GM18873 (cell line): Measurements from ENCODE around the gene MYBL2.

Experiments used
- ATAC-seq: cut with Tn5 transposase; IDR thresholded peaks from one replicate; pipeline ENCODE4 v1.9.1; 2021; ENCODE audit warnings: mild to moderate bottlenecking, moderate library complexity, moderate number of reproducible peaks; ENCODE audit not compliant: unreplicated experiment, low FRiP score

Gene MYBL2

DNA sequence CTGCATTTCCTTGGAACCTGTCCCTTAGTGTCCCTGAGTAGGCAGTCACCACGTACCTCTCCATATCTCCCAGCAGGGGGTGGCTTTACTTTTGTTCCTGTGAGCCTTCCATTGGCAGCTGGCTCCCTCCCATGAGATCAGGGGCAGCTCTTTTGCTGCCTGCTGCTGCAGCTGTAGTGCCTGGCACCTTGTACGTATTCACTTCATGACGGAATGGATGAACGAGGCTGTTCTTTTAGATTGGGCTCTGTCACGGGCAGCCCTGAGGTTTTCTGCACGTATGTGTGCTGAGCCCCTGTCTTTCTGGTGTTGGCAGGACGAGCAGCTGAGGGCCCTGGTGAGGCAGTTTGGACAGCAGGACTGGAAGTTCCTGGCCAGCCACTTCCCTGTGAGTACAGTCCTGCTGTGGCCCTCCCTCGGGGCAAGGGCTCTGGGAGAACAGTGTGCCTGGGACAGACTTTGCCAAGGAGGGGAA is 14.6 kb downstream of the MYBL2 start:
- no peak for ATAC-seq

DNA sequence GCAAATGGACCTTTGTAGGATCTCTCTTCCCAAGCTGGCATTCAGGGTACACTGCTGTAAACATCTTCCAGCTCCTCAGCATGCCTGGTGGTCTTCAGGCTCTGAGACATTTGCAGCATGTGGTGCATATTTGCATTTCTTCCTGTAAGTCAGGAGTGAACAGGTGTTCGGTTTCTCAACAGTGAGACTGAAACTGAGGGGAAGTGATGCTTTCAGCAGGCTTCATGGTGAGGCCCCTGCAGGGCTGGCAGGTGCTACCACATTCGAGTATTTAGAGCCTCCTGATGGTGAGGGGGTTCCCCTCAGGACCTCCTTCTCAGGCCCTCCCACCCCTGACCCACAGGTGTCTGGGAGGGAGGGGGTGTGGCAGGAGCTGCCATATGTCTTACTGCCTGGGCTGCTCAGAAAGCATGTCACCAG is 15.1 kb downstream of the MYBL2 start:
- ATAC-seq: peak; percentile 88

DNA sequence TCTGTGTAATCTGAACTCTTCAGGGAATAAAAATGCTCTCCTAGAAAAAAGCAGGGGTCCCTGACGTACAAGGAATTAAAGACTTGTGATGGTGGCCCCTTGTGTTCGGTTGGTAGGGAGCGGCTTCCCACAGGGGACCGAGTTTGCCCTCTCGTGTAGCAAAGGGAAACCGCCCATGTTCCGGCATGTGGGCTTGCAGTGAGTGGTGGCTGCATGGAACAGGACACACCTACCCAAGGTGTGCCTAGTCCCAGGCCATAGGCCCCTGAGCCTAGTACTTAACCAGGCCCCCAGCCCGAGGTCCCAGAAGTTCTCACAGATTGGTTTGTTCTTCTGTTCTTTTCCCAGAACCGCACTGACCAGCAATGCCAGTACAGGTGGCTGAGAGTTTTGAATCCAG is 15.5 kb downstream of the MYBL2 start:
- peak; percentile 29 for ATAC-seq

DNA sequence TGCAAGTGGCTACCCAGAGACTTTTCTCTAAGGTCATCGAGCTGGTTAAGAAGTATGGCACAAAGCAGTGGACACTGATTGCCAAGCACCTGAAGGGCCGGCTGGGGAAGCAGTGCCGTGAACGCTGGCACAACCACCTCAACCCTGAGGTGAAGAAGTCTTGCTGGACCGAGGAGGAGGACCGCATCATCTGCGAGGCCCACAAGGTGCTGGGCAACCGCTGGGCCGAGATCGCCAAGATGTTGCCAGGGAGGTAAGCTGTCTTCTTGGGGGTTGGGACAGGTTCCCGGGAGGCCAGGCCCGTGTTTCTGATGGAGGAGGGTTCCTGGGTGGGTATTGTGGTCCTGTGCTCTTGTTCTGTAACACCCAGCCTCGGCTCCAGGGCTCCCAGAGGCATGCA is 19.9 kb downstream of the MYBL2 start:
- ATAC-seq: no peak

DNA sequence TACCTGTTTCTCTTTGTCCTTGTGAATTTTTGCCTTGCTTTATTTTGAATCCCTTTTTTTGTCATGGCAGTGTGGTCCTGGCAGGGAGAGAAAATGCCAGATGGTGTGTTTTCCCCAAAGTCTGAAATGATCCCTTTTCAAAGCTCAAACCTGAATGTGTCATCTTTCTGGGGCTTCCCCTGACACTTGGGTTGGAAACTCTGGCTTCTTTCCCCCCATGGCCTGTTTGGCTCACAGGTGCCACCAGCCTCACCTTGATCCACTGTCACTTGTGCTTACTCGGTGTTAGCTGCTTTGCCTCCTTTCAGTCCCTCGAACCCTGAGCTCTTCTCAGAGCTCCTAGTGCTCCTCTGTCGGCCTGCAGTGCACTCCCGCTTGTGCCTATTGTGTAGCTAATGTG is 22.3 kb downstream of the MYBL2 start:
- no peak for ATAC-seq

DNA sequence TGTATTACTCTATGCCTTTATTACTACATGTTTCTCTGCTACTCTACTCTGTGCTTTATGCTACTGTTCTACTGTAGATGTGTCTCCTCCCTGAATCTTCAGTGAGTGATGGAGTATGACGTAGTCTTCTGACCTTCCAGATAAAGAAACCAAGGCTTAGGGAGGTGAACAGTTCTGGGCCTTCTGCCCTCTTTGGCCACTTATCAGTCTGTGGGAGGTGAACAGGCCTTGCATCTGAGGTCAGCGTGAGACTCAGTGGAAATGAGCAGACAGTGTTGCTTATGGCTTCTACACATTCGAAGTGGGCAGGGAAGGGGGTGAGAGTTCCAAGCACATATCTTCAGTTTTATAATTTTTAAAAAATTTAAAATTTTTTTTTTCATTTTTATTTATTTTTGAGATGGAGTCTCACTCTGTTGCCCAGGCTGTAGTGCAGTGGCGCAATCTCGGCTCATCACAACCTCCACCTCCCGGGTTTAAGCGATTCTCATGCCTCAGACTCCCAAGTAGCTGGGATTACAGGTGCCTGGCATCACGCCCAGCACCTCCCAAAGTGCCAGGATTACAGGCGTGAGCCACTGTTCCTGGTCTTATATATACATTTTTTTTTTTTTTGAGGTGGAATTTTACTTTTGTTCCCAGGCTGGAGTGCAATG is 24.2 kb downstream of the MYBL2 start:
- no peak for ATAC-seq

DNA sequence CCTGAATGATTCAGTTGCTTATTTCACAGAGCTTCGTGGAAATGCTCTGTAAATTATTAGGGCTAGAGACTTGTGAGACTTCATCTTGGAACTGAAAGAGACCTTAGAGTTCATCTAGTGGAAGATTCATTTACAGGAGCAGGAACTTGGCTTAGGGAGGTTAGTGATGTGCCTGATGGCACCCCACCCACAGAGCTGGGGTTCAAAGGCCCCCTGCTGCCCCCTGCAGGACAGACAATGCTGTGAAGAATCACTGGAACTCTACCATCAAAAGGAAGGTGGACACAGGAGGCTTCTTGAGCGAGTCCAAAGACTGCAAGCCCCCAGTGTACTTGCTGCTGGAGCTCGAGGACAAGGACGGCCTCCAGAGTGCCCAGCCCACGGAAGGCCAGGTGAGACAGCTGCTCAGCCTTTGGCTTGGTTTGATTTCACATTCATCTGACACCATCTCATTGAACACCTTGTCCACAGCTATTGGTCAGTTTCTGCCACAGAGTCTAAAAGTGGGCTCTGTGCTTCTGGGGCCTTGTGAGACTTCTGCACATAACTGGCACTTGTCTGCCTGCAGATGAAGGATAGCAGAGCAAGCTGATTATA is 25.1 kb downstream of the MYBL2 start:
- no peak for ATAC-seq

DNA sequence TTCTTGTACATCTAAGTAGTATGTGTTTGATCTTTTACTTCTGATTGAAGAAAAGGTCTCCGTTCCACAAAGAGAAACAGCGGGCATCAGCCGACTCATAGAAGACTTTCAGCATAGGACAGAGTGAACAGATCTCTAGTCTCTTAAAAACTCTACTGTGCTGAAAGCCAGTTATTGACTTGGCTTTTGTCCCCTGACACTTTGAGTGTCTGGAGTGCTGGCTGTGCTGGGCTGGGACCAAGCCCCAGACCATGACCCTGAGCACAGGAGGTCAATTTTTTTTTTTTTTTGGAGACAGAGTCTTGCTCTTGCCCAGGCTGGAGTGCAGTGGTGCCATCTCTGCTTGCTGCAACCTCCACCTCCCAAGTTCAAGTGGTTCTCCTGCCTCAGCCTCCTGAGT is 27.8 kb downstream of the MYBL2 start:
- ATAC-seq: no peak

DNA sequence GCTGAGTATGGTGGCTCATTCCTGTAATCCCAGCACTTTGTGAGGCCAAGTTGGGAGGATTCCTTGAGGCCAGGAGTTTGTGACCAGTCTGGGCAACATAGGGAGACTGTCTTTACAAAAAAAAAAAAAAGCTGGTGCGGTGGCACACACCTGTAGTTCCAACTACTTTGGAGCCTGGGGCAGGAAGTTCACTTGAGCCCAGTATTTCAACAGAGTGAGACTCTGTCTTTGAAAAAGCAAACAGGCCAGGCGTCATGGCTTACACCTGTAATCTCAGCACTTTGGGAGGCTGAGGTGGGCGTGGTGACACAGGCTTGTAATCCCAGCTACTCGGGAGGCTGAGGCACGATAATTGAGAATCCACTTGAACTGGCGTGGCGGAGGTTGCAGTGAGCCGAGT is 28.7 kb downstream of the MYBL2 start:
- no peak for ATAC-seq

DNA sequence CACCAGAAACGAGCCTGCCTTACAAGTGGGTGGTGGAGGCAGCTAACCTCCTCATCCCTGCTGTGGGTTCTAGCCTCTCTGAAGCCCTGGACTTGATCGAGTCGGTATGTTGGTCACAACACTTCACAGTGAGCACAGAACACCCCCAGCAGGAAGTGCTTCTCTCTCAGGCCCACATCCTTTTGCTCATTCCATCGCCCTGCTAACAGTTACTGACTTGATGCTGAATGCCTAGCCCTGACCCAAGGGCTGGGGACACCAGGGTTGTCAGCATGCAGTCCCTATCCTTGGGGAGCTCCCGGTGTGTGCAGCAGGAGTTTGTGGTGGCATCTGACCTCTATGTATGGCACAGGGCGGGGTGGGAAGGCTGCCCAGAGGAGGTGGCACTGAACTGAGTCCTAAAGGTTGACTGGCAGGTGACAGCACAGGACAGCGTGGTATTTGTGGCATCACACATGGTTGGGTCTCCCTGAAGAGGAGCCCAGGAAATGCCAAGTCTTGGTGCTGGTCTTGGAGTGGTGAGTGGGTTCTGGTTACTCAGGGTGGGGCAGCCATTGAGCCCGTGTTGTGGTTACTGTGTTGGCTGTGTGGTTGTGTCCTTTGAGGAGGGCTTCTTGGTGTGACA is 33.1 kb downstream of the MYBL2 start:
- ATAC-seq: no peak

DNA sequence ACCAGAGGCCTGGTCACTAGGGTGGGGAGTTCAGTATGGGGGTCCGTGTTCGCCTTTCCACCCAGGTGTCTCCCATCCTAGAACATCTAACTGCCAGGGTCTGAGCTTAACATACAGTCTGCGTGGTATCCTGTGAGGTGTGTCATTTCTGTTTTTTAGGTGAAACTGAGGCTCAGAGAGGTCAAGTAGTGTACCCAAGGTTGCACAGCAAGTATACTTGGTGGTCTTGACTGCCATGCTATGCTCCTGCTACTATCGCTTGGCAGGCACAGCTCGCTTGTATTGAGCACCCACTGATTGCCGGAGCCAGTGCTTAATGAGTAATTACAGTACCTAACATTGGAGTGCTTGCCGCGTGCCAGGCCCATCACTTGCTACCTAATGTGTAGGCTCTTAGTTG is 33.7 kb downstream of the MYBL2 start:
- ATAC-seq: no peak

DNA sequence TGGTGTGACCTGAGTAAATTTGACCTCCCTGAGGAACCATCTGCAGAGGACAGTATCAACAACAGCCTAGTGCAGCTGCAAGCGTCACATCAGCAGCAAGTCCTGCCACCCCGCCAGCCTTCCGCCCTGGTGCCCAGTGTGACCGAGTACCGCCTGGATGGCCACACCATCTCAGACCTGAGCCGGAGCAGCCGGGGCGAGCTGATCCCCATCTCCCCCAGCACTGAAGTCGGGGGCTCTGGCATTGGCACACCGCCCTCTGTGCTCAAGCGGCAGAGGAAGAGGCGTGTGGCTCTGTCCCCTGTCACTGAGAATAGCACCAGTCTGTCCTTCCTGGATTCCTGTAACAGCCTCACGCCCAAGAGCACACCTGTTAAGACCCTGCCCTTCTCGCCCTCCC is 35.6 kb downstream of the MYBL2 start:
- ATAC-seq: no peak

DNA sequence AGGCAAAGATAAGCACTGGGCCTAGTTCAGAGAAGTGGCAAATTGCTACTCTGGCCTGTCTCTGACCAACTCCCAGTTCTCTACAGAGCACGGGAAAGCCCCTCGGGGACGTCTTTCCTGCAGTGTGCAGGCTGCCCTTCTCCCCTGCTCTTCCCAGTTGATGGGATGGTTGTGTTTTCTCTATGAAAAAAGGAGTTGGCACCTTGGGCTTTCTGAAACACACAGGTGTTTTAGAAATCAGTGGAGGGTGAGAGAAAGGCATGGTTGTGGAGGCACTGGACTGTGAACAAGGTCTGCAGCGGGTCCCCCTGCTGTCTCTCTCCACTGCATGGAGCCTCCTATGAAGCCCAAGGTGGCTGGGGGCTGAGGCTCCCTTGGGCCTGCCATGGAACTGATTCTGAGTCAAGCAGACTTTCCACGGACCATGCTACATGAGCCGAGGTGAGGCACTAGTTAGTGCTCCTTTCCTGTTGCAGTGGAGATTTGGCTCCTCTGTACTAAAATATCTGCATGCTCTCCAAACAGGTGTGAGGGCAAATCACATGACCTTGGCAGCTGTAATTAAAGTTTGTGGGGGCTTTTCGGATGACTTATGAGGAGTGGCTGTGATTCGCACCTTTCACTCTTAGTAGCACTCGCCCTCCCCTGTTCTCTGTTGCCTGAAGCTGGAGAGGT is 43.6 kb downstream of the MYBL2 start:
- ATAC-seq: peak; percentile 58

DNA sequence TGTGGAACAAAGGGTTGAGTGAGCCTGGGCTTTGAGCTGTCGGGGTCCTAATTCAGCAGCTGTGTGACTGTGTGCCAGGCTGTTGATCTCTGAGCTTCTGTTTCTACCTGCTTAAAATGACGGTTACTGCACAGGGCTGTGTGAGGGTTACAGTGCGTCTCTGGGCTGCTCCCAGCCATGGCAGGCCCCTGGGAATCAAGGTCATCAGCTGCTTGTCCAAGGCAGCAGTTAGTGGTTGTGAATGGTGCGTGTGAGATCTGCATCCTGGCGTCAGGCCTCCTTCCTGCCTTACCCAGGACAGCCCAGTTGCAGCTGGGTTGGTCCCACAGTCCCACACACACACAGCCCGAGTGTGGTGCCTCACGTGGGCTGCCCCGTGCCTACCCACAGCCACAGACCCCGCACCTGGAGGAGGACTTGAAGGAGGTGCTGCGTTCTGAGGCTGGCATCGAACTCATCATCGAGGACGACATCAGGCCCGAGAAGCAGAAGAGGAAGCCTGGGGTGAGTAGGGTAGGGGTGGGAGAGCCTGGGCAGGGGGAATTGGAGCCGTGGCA is 44.3 kb downstream of the MYBL2 start:
- no peak for ATAC-seq

DNA sequence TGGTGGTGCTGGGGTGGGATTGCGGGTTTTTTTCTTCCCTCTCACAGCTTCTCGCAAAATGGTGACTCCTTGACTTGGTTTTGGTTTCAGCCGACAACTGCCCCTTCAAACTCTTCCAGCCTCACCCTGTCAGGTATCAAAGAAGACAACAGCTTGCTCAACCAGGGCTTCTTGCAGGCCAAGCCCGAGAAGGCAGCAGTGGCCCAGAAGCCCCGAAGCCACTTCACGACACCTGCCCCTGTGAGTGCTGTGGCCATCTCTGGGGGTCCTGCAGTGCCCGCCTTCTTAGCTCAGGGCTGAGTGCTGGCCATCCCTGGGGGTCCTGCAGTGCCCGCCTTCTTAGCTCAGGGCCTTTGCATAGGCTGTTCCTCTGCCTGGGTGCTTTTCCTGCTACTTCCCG is 48.1 kb downstream of the MYBL2 start:
- no peak for ATAC-seq

DNA sequence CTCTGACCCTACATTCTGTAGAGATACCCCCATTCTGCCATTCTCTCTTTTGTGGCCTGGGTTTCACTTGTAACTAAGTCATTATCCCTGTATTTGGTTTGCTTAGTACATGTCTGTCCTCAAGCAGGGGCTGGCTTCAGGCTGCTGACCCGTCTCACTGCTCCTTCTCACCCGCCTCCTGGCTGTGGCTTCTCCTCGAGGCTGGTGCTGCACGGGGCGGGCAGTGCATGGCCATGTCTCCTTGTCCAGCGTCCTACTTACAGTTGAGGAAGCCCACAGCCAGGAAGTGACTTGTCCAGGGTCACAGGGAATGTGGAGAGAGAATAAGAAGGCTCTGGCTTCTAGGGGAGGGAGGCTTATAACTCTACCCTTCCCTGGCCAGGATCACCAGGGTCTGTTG is 48.6 kb downstream of the MYBL2 start:
- no peak for ATAC-seq

DNA sequence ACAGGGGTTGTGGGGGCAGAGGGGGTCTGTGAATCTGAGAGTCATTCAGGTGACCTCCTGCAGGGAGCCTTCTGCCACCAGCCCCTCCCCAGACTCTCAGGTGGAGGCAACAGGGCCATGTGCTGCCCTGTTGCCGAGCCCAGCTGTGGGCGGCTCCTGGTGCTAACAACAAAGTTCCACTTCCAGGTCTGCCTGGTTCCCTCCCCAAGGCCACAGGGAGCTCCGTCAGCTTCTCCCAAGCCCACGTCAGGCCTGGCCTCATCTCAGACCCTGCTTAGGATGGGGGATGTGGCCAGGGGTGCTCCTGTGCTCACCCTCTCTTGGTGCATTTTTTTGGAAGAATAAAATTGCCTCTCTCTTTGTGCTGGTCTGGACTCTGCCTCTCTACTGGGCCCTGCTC is 49.2 kb downstream of the MYBL2 start:
- ATAC-seq: no peak

DNA sequence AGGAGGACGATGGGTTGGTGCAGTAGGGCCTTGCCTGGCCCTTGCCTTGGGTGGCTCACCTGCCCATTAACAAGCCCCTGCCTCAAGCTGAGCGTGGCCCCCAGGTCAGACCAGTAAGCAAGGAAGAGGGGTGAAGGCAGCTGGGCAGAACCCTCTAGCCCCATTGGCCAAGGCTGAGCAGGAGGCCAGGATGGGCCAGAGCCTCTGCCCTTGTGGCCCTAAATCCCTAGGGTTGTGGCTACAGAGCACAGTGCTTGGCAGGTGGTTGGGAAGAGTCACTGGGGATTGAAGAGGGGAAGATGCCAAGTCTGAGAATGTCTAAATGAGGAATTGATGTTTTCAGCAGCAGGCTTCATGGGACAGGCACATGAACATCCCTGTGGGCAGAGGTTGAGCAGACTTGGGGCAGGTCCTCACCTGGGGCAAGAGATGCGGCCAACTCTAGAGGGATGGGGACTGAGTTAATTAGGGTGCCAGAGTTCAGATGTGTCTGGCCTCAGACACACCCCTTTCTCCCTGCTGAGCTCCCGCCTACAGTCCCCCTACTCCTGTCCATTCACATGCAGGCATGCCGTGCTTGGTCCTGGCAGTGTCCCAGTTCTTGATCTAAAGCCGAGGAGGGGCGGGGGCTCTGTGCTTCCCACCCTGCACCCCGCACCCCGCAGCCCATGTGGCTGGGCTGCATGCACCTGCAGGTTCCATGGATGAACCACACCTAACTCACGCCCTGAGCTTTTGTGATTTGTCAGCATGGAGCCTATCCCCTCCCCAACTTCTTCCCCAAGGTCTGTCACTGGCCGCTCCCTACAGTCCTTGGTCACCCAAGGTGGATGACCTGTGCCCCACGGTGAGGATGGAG is 50.1 kb downstream of the MYBL2 start:
- no peak for ATAC-seq

DNA sequence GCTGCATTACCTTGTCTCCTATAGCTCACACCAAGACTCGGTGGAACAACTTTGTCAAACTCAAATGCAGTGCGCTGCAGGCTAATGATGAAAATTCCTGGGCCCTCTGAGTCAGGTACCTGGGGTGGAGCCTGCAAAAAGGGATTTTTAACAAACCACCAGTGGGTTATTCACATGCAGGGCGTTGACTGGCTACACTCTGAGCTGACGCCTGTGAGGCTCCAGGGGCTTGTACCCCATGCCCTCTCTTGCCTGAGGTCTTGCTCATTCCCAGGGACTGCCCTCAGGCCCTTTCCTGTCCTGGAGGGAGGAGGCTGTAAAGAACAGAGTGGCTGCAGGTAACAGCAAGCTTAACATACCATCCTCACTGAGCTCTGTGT is 50.7 kb downstream of the MYBL2 start:
- ATAC-seq: no peak

DNA sequence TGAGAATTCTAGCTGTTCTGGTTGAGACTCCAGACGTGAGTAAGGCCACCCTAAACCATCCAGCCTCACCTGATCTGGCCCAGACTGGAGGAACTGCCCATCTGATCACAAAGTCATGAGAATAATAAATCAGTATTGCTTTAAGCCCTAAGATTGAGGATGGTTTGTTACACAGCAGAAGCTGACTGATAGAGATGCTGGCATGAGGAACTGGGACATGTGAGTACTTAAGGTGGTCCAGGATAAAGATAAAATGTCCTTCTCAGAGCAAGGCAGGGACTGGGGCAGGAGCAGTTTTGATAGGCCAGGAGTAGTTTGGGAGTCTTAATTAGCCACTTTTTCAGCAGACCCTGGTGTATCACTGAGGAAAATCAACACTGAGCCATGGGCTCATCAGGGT is 53.1 kb downstream of the MYBL2 start:
- no peak for ATAC-seq
